ENCODE measurements around the gene RER1.

The RER1 gene

GRCh38 chr1:2352897-2353550, 38.6 kb upstream of the RER1 start:
- no peak overlapping the region for H3K9ac ChIP-seq
- H2AFZ ChIP-seq (ENCODE audit: low read depth), result no peak overlapping the region
- no peaks in the 10 kb centered on the region for H3K36me3 ChIP-seq (ENCODE audit: insufficient read depth)
- H3K79me2 ChIP-seq (ENCODE audit: insufficient read depth, low read depth), result no peaks in the 10 kb centered on the region
- H4K20me1 ChIP-seq (ENCODE audit: insufficient read depth), result no peaks in the 10 kb centered on the region
- H3K27me3 ChIP-seq (ENCODE audit: insufficient read depth, low read depth), result peaks cover 92% of the 10 kb centered on the region
- H3K4me3 ChIP-seq (IDR thresholded peaks at IDR 0.05; ENCODE audit: insufficient read depth, low read depth, low read length), result no peak overlapping the region
- no peaks in the 10 kb centered on the region for H3K4me1 ChIP-seq (ENCODE audit: low read depth, poor library complexity, severe bottlenecking)
- no peak overlapping the region for H3K27ac ChIP-seq
- TF ChIP-seq CTCF (conservative IDR thresholded peaks at IDR 0.05; ENCODE audit: low read depth, low read length), result no peak
- no peak overlapping the region for H3K4me2 ChIP-seq

- Histone ChIP-seq H4K20me1 (ENCODE audit: insufficient read depth) (no peaks in the 10 kb centered on the region), H3K27ac (no peak overlapping the region), H3K4me1 (ENCODE audit: low read depth, poor library complexity, severe bottlenecking) (no peaks in the 10 kb centered on the region), H2AFZ (ENCODE audit: low read depth) (no peak overlapping the region), H3K4me3 (IDR thresholded peaks at IDR 0.05; ENCODE audit: insufficient read depth, low read depth, low read length) (no peak overlapping the region), H3K4me2 (no peak overlapping the region), H3K27me3 (ENCODE audit: insufficient read depth, low read depth) (peaks cover 99% of the 10 kb centered on the region), H3K79me2 (ENCODE audit: insufficient read depth, low read depth) (no peaks in the 10 kb centered on the region), H3K9ac (no peak overlapping the region), H3K36me3 (ENCODE audit: insufficient read depth) (no peaks in the 10 kb centered on the region)
- no peak for TF ChIP-seq CTCF (conservative IDR thresholded peaks at IDR 0.05; ENCODE audit: low read depth, low read length)
These were observed 37.8 kb upstream of the RER1 start for GRCh38 chr1:2353551-2354438.

- no peak for TF ChIP-seq CTCF (conservative IDR thresholded peaks at IDR 0.05; ENCODE audit: low read depth, low read length)
- H3K4me3 ChIP-seq (IDR thresholded peaks at IDR 0.05; ENCODE audit: insufficient read depth, low read depth, low read length), result no peak overlapping the region
- H3K27me3 ChIP-seq (ENCODE audit: insufficient read depth, low read depth), result peaks cover 90% of the 10 kb centered on the region
These were observed 36.9 kb upstream of the RER1 start for GRCh38 chr1:2354511-2355372.

GRCh38 chr1:2355373-2356261, 36.0 kb upstream of the RER1 start:
- H3K4me1 ChIP-seq (ENCODE audit: low read depth, poor library complexity, severe bottlenecking), result no peaks in the 10 kb centered on the region
- no peaks in the 10 kb centered on the region for H3K79me2 ChIP-seq (ENCODE audit: insufficient read depth, low read depth)
- TF ChIP-seq CTCF (conservative IDR thresholded peaks at IDR 0.05; ENCODE audit: low read depth, low read length), result no peak
- no peak overlapping the region for H3K4me3 ChIP-seq (IDR thresholded peaks at IDR 0.05; ENCODE audit: insufficient read depth, low read depth, low read length)
- H4K20me1 ChIP-seq (ENCODE audit: insufficient read depth), result no peaks in the 10 kb centered on the region
- H2AFZ ChIP-seq (ENCODE audit: low read depth), result no peak overlapping the region
- H3K27ac ChIP-seq, result no peak overlapping the region
- H3K4me2 ChIP-seq, result no peak overlapping the region
- peaks cover 84% of the 10 kb centered on the region for H3K27me3 ChIP-seq (ENCODE audit: insufficient read depth, low read depth)
- H3K9ac ChIP-seq, result no peak overlapping the region
- H3K36me3 ChIP-seq (ENCODE audit: insufficient read depth), result no peaks in the 10 kb centered on the region

More at GRCh38 chr1:2354511-2355372, 36.9 kb upstream of the RER1 start:
- H3K27ac ChIP-seq, result no peak overlapping the region
- H3K4me1 ChIP-seq (ENCODE audit: low read depth, poor library complexity, severe bottlenecking), result no peaks in the 10 kb centered on the region
- no peaks in the 10 kb centered on the region for H3K79me2 ChIP-seq (ENCODE audit: insufficient read depth, low read depth)
- no peaks in the 10 kb centered on the region for H3K36me3 ChIP-seq (ENCODE audit: insufficient read depth)
- H3K9ac ChIP-seq, result no peak overlapping the region
- H4K20me1 ChIP-seq (ENCODE audit: insufficient read depth), result no peaks in the 10 kb centered on the region
- H2AFZ ChIP-seq (ENCODE audit: low read depth), result no peak overlapping the region
- no peak overlapping the region for H3K4me2 ChIP-seq
